IMR-90 (cell line): ENCODE results near the gene KRT7. TPM values are rescaled to one million over a fixed set of nuclear protein-coding genes. Genes with fewer than 3 reads are reported as not detected.
A peak's percentile ranks its signal among the peaks of the same experiment; 100 is the strongest.

Experiments
- ATAC-seq: fragments of 200-7000 bp; cut with Tn5 transposase; 2 replicates; pipeline ENCODE4 v1.9.1; 2020; ENCODE audit warnings: low read depth, mild to moderate bottlenecking, moderate library complexity
- BruUV-seq: library from RNA; stranded (reverse); fragments of 400-500 nt; replicated peaks from 2 replicates; lab custom pipeline; 2021; lab: Mats Ljungman, UMichigan
- CTCF ChIA-PET: fragments of 300-600 bp; formaldehyde crosslinking; extraction: SDS; loops from one replicate; lab custom pipeline; 2021; ENCODE audit warnings: antibody characterized with exemption; lab: Yijun Ruan, JAX
- POLR2A ChIA-PET: fragments of 300-600 bp; sonication (Branson Sonifier 250); formaldehyde crosslinking; loops from one replicate; lab custom pipeline; 2022; ENCODE audit warnings: antibody characterized with exemption; ENCODE audit not compliant: unreplicated experiment; lab: Charles Lee
- DNase-seq: peaks from one replicate; pipeline ENCODE4 v3.0.0; 2013
- H2AFZ ChIP-seq: replicated peaks from 2 replicates; pipeline ENCODE3; 2013; ENCODE audit warnings: low read length, mild to moderate bottlenecking; ENCODE audit not compliant: poor library complexity
- H2AK5ac ChIP-seq: 2 replicates; pipeline ENCODE4 v1.6.1; 2013; ENCODE audit warnings: low read depth, low read length, inconsistent platforms
- H2AK9ac ChIP-seq: replicated peaks from 2 replicates; pipeline ENCODE3; 2013; ENCODE audit warnings: mild to moderate bottlenecking, low read depth, low read length, moderate library complexity; ENCODE audit not compliant: poor library complexity
- H2BK120ac ChIP-seq: 2 replicates; pipeline ENCODE4 v1.6.1; 2013; ENCODE audit warnings: low read depth, low read length, inconsistent platforms
- H2BK15ac ChIP-seq: 3 replicates; pipeline ENCODE4 v1.6.1; 2013; ENCODE audit warnings: low read depth, low read length, inconsistent platforms
- H2BK20ac ChIP-seq: 2 replicates; pipeline ENCODE4 v1.6.1; 2013; ENCODE audit warnings: low read depth, mild to moderate bottlenecking, inconsistent platforms, low read length, moderate library complexity
- H2BK5ac ChIP-seq: 2 replicates; pipeline ENCODE4 v1.6.1; 2013; ENCODE audit warnings: mild to moderate bottlenecking, low read depth, low read length, inconsistent platforms; ENCODE audit not compliant: poor library complexity, severe bottlenecking
- H3K14ac ChIP-seq: replicated peaks from 2 replicates; pipeline ENCODE4 v1.6.1; 2013; ENCODE audit warnings: low read depth, low read length, inconsistent platforms
- H3K18ac ChIP-seq: 2 replicates; pipeline ENCODE4 v1.6.1; 2013; ENCODE audit warnings: low read depth, low read length, control low read depth
- H3K23ac ChIP-seq: 2 replicates; pipeline ENCODE4 v1.6.1; 2013; ENCODE audit warnings: low read depth, low read length, inconsistent platforms
- H3K27ac ChIP-seq: 2 replicates; pipeline ENCODE4 v1.5.1; 2013; ENCODE audit warnings: mild to moderate bottlenecking, control low read depth, low read length; ENCODE audit not compliant: insufficient read depth
- H3K27me3 ChIP-seq: 2 replicates; pipeline ENCODE4 v1.6.1; 2013; ENCODE audit warnings: low read length; ENCODE audit not compliant: control insufficient read depth, insufficient read depth
- H3K36me3 ChIP-seq: 2 replicates; pipeline ENCODE4 v1.6.1; 2013; ENCODE audit warnings: low read length, mixed read lengths; ENCODE audit not compliant: control insufficient read depth, insufficient read depth
- H3K4ac ChIP-seq: 2 replicates; pipeline ENCODE4 v1.6.1; 2013; ENCODE audit warnings: low read depth, low read length, inconsistent platforms
- H3K4me1 ChIP-seq: 2 replicates; pipeline ENCODE4 v1.6.1; 2013; ENCODE audit warnings: low read length, mixed read lengths; ENCODE audit not compliant: control insufficient read depth, insufficient read depth
- H3K4me2 ChIP-seq: 2 replicates; pipeline ENCODE4 v1.6.1; 2013; ENCODE audit warnings: low read depth, mild to moderate bottlenecking, control low read depth, low read length, moderate library complexity
- H3K4me3 ChIP-seq: 2 replicates; pipeline ENCODE4 v1.5.1; 2013; ENCODE audit warnings: low read depth, mild to moderate bottlenecking, control low read depth, low read length, moderate library complexity; ENCODE audit not compliant: insufficient read depth
- H3K56ac ChIP-seq: 2 replicates; pipeline ENCODE4 v1.6.1; 2013; ENCODE audit warnings: low read length, inconsistent platforms; ENCODE audit not compliant: insufficient read depth; ENCODE audit errors: extremely low read depth
- H3K79me1 ChIP-seq, 2 experiments: 2 replicates each; pipeline ENCODE4 v1.6.1; 2013; ENCODE audit warnings: low read length in 2 of 2, inconsistent platforms in 1 of 2, low read depth in 1 of 2
- H3K9ac ChIP-seq: 2 replicates; pipeline ENCODE4 v1.6.1; 2013; ENCODE audit warnings: low read depth, low read length, control low read depth
- H3K9me1 ChIP-seq: 2 replicates; pipeline ENCODE4 v1.6.1; 2013; ENCODE audit warnings: low read length, inconsistent platforms; ENCODE audit not compliant: insufficient read depth
- H3K9me3 ChIP-seq: 2 replicates; pipeline ENCODE4 v1.6.1; 2013; ENCODE audit warnings: low read length; ENCODE audit not compliant: control insufficient read depth, insufficient read depth
- H4K20me1 ChIP-seq: 2 replicates; pipeline ENCODE4 v1.6.1; 2013; ENCODE audit warnings: low read length, inconsistent platforms; ENCODE audit not compliant: insufficient read depth
- H4K5ac ChIP-seq: 2 replicates; pipeline ENCODE4 v1.6.1; 2013; ENCODE audit warnings: mild to moderate bottlenecking, low read depth, low read length, control low read depth
- H4K8ac ChIP-seq, 2 experiments: 2 replicates each; pipeline ENCODE4 v1.6.1; 2013; ENCODE audit warnings: low read depth in 2 of 2, low read length in 2 of 2, control low read depth in 1 of 2, inconsistent platforms in 1 of 2
- H4K91ac ChIP-seq: 2 replicates; pipeline ENCODE4 v1.6.1; 2013; ENCODE audit warnings: low read depth, low read length, inconsistent platforms; ENCODE audit not compliant: insufficient read depth
- CEBPB ChIP-seq: IDR thresholded peaks from 2 replicates; pipeline ENCODE4 v1.6.1; 2012; ENCODE audit warnings: low read depth, low read length, improper control_type of control experiment
- CHD1 ChIP-seq: IDR thresholded peaks from 2 replicates; pipeline ENCODE4 v1.6.1; 2012; ENCODE audit warnings: low read depth, low read length, improper control_type of control experiment
- CTCF ChIP-seq: conservative IDR thresholded peaks from 2 replicates; pipeline ENCODE4 v1.5.1; 2012; ENCODE audit warnings: mild to moderate bottlenecking, low read depth, low read length, improper control_type of control experiment
- MAFK ChIP-seq: IDR thresholded peaks from 2 replicates; pipeline ENCODE4 v1.6.1; 2012; ENCODE audit warnings: low read depth, low read length, improper control_type of control experiment
- RAD21 ChIP-seq: IDR thresholded peaks from 2 replicates; pipeline ENCODE4 v1.6.1; 2012; ENCODE audit warnings: low read length, improper control_type of control experiment
- WGBS, 2 experiments: methylation state at CpG; one replicate each; pipeline versions ENCODE4 v1.1.5 to v1.1.7; 2013; ENCODE audit warnings: missing lambda C conversion rate in 2 of 2; ENCODE audit not compliant: insufficient read length in 1 of 2; ENCODE audit errors: extremely low coverage in 2 of 2; 5-methylcytosine and 5-hydroxymethylcytosine counted together
- dilution Hi-C: fragments of 300-500 bp; cut with HindIII; formaldehyde crosslinking; loops from one replicate; pipeline ENCODE4 v1.14.3; 2018; ENCODE audit warnings: low sequenced_read_pairs; ENCODE audit not compliant: unreplicated experiment
- in situ Hi-C: fragments of 300-500 bp; cut with MboI; formaldehyde crosslinking; loops from 3 replicates; pipeline ENCODE4 v1.14.3; 2019; ENCODE audit warnings: low sequenced_read_pairs, inconsistent platforms, mixed read lengths
- intact Hi-C: fragments of 100-400 bp; cut with micrococcal nuclease; formaldehyde crosslinking; loops from 2 replicates; pipeline ENCODE4 v1.10.0; 2022
- polyA plus RNA-seq, 3 experiments: library from polyadenylated mRNA; depleted of rRNA; stranded (reverse); fragments of >200 nt; gene quantifications; 2 replicates each; pipeline ENCODE4 v1.2.3, GENCODE V29; 2012; ENCODE audit warnings: low replicate concordance in 1 of 3
- total RNA-seq: library from RNA; depleted of rRNA; stranded (reverse); fragments of >200 nt; gene quantifications from 2 replicates; pipeline ENCODE4 v1.2.3, GENCODE V29; 2012
- TF ChIP-seq, protein P1 (sequence below): fragments of 150-350 bp; IDR thresholded peaks from 2 replicates; pipeline ENCODE4 v1.6.1; 2016; ENCODE audit warnings: low read depth, mild to moderate bottlenecking, low read length, moderate library complexity, borderline replicate concordance
- TF ChIP-seq, protein P2 (sequence below): fragments of 150-350 bp; IDR thresholded peaks from 2 replicates; pipeline ENCODE4 v1.6.1; 2017; ENCODE audit warnings: mild to moderate bottlenecking, antibody characterized with exemption, low read length, low read depth

KRT7 gene
- total and polyA plus RNA-seq, 2 of the 4 experiments (the other 2 are of a cell fraction): 0.54 to 1.7 TPM

- Histone ChIP-seq H3K9me1 (peaks cover 15% of the 10 kb centered on the region), H3K27ac (no peak overlapping the region), H4K91ac (peak overlapping the region; percentile 43; the same call in 1 of the 2 replicates), H3K27me3 (no peaks in the 10 kb centered on the region), H2AK5ac (peak overlapping the region; percentile 11; the same call in 1 of the 2 replicates), H4K20me1 (no peaks in the 10 kb centered on the region), H2AK9ac (no peak overlapping the region), H4K5ac (no peak overlapping the region), H3K23ac (no peak overlapping the region), H3K14ac (no peak overlapping the region; the same call in 1 of the 2 replicates), H3K4me2 (no peak overlapping the region), H3K9ac (no peak overlapping the region), H2BK120ac (no peak overlapping the region), H2BK20ac (peak overlapping the region; percentile 35; the same call in 1 of the 2 replicates), H3K56ac (no peak overlapping the region), H4K8ac (no peak overlapping the region; a peak in 1 of 4 replicates), H3K79me1 (peaks cover 0 to 6% of the 10 kb centered on the region in 2 experiments; a peak in 1 of 4 replicates), H3K4me1 (peaks cover 11% of the 10 kb centered on the region), H3K9me3 (no peaks in the 10 kb centered on the region), H3K18ac (no peak overlapping the region), H3K36me3 (no peaks in the 10 kb centered on the region), H2BK5ac (no peak overlapping the region), H3K4me3 (no peak overlapping the region), H3K4ac (no peak overlapping the region), H2BK15ac (peak overlapping the region; percentile 21; the same call in 1 of the 3 replicates), H2AFZ (no peak overlapping the region)
- 100% methylated on average over 1 of the region's 7 CpGs; no CpG with 5 or more reads in 1 of the 2 experiments for WGBS, 2 experiments
- intact Hi-C loops (no loop called here), in situ Hi-C loops (no loop called here), dilution Hi-C loops (no loop called here)
- DNase-seq (no peak), ATAC-seq (no peak)
- no peak for TF ChIP-seq RAD21
- no peak for TF ChIP-seq CEBPB
- TF ChIP-seq, protein P1, sequence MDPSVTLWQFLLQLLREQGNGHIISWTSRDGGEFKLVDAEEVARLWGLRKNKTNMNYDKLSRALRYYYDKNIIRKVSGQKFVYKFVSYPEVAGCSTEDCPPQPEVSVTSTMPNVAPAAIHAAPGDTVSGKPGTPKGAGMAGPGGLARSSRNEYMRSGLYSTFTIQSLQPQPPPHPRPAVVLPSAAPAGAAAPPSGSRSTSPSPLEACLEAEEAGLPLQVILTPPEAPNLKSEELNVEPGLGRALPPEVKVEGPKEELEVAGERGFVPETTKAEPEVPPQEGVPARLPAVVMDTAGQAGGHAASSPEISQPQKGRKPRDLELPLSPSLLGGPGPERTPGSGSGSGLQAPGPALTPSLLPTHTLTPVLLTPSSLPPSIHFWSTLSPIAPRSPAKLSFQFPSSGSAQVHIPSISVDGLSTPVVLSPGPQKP: no peak
- no peak for TF ChIP-seq CHD1
- TF ChIP-seq, protein P2, sequence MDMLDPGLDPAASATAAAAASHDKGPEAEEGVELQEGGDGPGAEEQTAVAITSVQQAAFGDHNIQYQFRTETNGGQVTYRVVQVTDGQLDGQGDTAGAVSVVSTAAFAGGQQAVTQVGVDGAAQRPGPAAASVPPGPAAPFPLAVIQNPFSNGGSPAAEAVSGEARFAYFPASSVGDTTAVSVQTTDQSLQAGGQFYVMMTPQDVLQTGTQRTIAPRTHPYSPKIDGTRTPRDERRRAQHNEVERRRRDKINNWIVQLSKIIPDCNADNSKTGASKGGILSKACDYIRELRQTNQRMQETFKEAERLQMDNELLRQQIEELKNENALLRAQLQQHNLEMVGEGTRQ: no peak
- peak; percentile 79 for TF ChIP-seq MAFK
- no peak for TF ChIP-seq CTCF
- no TSS peak for BruUV-seq
- ChIA-PET POLR2A (no interaction called here), CTCF (interaction anchor here (2.7 kb wide), 1 partner anchor 40 kb away, joined by 14 read pairs; no protein-coding TSS in a partner anchor)
Measured at GRCh38 chr12:52238916-52239646, 6.0 kb downstream of the KRT7 start.
